ENCODE results near the gene CDC42EP3.
A peak's percentile ranks its signal among the peaks of the same experiment; 100 is the strongest.

The CDC42EP3 gene

GRCh38 chr2:37654419-37654818 is 17.0 kb downstream of the CDC42EP3 start:
- DNase-seq: no peak

- DNase-seq: no peak
Observed at GRCh38 chr2:37653805-37654378, 17.6 kb downstream of the CDC42EP3 start.

DNA sequence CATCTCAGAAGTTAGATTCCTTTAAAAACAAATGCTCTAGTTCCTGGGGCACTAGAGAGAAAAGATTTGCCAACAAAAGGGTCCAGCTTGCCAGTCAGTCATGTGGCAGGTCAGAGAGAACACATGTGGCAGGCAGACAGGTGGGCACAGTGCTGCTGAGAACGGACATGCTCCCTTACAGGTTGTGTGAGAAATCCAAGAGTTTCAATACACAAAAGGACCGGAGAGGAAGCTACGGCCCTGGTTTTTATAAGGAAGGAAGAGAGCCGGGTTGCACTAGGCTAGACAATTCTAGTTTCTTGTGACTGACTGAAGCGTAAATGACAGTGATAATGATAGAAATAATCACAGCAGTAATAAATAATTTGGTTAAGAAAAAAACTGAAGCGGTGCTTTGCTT is 18.3 kb downstream of the CDC42EP3 start:
- DNase-seq: no peak

GRCh38 chr2:37652199-37652640 is 19.2 kb downstream of the CDC42EP3 start:
- DNase-seq: no peak

DNA sequence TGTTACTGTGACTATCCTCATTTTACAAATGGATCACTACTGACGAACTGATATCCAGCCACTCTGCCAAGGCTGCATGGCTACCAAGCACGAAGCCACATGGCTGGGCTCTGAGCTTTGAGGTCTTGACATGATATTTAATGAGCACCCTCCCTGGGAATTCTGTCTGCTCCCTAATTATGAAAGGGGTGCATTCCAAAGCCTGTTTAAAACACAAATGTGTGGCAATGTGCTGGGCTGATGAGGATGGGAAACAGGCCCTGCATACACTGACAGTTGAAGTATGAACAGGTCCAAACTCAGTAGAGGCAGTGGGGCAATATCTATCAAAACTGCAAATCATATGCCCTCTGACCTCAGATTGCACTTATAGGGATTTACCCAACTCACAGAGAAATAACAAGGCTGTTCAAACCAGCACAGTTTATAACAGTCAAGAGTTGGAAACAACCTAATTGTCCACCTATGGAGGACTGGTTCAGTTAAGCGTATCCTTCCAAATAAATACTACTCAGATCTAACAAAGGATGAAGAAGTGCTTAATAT is 20.8 kb downstream of the CDC42EP3 start:
- DNase-seq: no peak

GRCh38 chr2:37649518-37649917 is 21.9 kb downstream of the CDC42EP3 start:
- DNase-seq: no peak

DNA sequence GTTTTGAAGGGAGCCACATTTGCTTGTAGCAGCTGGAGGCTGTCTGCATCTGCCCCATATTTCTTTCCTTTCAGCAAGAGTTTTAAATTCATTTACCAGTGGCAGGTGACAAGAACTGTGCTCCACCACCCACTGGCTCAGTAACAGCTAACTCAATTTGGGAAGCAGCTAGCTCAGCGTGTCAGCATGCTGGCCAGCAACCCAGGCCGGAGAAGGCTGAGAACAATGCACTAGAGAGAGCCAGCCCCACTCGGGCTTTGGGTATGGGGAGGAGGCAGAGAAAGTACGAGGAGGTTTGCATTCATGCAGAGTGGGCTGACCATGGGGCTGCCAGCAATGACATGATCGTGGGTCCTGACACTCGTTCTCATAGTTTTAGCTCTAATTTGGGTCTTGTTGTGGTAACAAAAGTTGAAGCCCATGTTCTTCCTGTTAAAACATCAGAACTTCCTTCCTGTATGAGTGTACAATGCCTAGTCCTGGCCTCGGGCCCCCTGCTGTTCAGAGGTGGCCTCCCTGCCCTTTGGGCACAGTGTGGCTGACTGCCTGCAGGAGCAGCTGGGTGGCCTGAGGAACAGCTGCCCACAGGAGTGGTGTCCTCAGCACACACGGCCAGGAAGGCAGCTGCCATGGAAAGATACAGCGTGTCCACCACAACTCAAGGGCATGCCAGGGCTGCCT is 23.0 kb downstream of the CDC42EP3 start:
- DNase-seq: no peak

- no peak for DNase-seq
Observed at GRCh38 chr2:37647971-37648330, 23.5 kb downstream of the CDC42EP3 start.

GRCh38 chr2:37645836-37646235 is 25.6 kb downstream of the CDC42EP3 start:
- no peak for DNase-seq

DNA sequence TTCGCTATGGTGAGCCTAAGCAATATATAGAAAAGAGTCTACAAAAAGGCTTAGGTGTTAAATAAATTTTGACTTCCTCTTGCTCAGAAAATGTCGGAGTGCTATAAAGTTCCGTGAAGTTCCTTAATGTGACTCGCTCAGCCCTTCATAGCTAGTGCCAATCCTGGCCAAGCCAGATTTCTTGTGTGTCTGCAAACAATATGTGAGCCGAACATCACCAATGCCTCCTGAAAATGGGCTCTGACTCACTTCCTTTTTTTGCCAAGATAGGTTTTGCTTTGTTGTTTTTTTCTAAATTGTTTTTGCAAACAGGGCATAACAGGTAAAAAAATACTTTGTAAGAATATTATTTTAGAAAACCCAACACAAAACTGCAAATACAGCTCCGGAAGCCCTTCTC is 26.1 kb downstream of the CDC42EP3 start:
- no peak for DNase-seq

DNA sequence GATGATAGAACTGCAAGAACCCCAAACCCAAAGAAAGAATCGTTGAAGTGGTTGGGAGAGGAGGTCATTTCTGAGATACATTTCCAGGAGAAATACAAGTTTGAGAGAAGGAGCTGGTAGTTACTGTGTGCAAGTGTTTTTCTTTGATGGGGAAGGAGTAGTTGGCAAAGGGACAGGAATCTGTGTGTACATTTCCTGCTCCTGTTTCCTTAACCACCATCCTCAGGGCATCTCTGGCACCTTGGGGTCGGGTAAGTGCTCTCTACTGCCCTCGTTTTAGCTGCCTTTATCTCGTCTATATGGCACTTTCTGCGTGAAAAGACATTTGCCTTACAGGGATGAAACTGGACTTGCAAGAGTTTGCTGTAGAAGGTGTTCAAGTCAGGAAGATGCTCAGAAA is 27.3 kb downstream of the CDC42EP3 start:
- DNase-seq: no peak

GRCh38 chr2:37643730-37644078 is 27.7 kb downstream of the CDC42EP3 start:
- no peak for DNase-seq

- DNase-seq: no peak
Observed at GRCh38 chr2:37642907-37643729, 28.3 kb downstream of the CDC42EP3 start.

DNA sequence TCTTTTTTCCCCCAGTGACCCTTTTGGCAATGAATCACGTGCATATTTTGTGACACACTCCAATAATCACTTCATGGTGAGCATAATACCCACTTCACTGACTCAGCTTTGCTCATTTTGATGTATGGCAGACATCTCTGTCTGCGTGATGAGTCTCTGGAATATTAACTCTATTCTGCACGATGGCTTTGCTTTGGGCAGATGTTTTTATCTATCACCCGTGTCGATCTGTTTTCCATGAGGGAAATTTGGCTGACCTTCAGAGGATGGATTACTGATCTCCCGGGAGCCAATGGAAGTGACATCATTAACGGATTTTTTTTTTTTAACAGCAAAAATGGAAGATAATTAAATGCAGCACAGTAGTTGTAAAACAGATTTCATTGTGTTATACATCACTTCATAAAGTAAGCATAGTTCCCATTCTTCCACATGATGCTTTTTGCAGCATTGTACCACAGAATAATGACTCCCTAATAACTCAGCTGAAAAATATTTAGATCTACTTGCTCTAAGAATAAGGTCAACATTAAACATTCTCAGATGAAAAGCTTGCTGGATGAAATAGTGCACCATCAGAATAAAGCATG is 29.8 kb downstream of the CDC42EP3 start:
- no peak for DNase-seq

GRCh38 chr2:37639631-37640030 is 31.8 kb downstream of the CDC42EP3 start:
- no peak for DNase-seq

DNA sequence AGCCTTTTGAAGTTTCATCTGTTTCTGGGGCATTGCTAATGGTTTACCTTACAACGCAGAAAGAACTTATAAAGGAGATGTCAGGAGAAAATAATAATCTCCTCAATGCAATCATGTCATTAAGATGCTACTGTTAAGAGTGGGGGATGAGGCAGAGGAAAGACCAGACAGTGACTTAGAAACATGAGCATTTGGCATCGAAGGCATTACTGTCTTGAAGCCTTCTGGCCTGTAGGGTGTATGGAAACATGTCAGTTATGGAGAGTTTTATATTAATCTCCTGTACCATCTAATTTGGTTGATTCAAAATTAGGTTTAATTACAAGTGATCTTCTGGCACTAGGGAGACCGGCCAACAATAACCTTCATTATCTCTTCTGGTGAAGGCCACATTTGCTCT is 32.5 kb downstream of the CDC42EP3 start:
- no peak for DNase-seq

- DNase-seq: no peak
Observed at GRCh38 chr2:37637985-37638384, 33.5 kb downstream of the CDC42EP3 start.

GRCh38 chr2:37637190-37637860 is 34.1 kb downstream of the CDC42EP3 start:
- DNase-seq: no peak

DNA sequence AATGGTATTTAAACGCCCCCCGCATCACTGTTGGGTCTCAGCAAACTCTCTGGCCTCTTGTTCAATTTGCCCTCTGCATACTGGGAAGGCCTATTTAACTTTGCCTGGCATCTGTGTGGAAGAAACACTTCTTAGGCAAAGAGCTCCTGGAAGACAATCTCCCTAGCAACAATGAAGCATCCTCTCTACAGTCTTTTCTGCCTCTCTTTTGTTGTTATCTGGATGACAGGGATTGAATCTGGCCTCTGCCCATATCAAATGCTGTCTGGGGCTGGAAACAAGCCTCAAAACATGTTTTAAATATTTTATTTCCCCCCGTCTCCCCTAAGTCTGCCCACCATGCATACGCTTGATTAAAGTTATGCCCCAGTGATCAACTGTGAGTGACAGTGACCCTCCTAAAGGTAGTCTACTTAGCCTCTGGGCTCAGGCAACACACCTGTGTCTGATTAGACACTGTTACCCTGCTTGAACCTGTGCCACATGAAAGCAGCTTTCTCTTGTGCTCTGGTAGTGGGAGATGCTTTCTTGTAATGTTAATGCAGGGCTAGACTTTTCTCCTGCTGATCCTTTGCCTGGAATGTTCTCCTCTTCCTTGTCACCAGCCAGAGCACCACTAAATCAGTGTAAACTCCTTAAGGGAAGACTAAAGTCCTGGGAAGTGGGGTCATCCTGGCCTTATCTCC is 34.9 kb downstream of the CDC42EP3 start:
- DNase-seq: no peak

DNA sequence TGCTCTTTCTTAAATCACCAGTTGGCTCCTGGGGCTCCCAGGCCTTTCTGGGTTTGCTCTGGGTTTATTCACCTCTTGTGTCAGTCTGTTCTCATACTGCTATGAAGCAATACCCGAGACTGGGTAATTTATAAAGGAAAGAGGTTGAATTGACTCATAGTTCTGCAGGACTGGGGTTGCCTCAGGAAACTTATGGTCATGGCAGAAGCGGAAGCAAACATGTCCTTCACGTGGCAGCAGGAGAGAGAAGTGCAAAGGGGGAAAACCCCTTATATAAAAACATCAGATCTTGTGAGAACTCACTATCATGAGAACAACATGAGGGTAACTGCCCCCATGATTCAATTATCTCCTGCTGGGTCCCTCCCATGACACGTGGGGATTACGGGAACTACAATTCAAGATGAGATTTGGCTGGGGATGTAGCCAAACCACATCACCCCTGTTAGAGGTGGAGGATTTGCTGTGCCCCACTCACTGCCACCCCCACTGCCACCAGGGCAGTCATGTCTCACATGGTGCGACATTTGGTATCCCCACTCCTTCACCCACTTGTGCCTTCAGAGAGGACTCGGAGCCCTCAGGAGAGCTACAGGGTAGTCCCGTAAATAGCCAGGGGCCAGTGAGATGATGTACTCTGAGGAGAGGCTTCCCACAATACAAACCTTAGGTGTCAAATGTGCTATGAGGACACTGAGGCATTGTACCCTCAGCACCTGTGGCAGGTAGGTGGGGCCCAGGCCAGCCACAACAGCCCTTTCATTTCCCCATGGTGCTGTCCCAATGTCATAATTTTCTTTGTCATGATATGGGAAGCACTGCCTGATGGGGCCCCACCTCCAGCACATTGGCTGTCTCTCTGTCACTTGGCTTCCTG is 35.7 kb downstream of the CDC42EP3 start:
- DNase-seq: peak; percentile 55

GRCh38 chr2:37634914-37635503 is 36.4 kb downstream of the CDC42EP3 start:
- peak; percentile 27 for DNase-seq

All from activated T-cell treated with anti-CD3 and anti-CD28 coated beads for 4 hours (primary cell).